Loucy (cell line): Measurements from ENCODE around the gene ELMO3.

Source experiments
- H2AFZ ChIP-seq: fragments of 200-600 bp; sonication (generic); 2 replicates; pipeline ENCODE4 v1.6.0; 2016; ENCODE audit warnings: antibody characterized with exemption, mild to moderate bottlenecking, low read length, moderate library complexity
- H3F3A ChIP-seq: fragments of 200-600 bp; 2 replicates; pipeline ENCODE4 v1.6.0; 2016; ENCODE audit warnings: antibody characterized with exemption, low read depth, mild to moderate bottlenecking
- H3K27me3 ChIP-seq: fragments of 200-600 bp; sonication (generic); 2 replicates; pipeline ENCODE4 v1.6.1; 2014; ENCODE audit warnings: low read length, mild to moderate bottlenecking; ENCODE audit not compliant: insufficient read depth, poor library complexity, severe bottlenecking
- H3K36me3 ChIP-seq: fragments of 200-600 bp; sonication (generic); 2 replicates; pipeline ENCODE4 v1.6.1; 2016; ENCODE audit warnings: low read length; ENCODE audit not compliant: insufficient read depth
- H3K4me1 ChIP-seq: fragments of 200-600 bp; sonication (generic); 2 replicates; pipeline ENCODE4 v1.5.1; 2014; ENCODE audit warnings: low read length, mild to moderate bottlenecking; ENCODE audit not compliant: insufficient read depth, poor library complexity, severe bottlenecking
- H3K4me2 ChIP-seq: fragments of 200-600 bp; sonication (generic); 2 replicates; pipeline ENCODE4 v1.6.0; 2014; ENCODE audit warnings: antibody characterized with exemption, low read length, low read depth, mild to moderate bottlenecking; ENCODE audit not compliant: poor library complexity, severe bottlenecking
- H3K4me3 ChIP-seq: fragments of 200-600 bp; sonication (generic); 2 replicates; pipeline ENCODE4 v1.5.1; 2014; ENCODE audit warnings: low read length, mild to moderate bottlenecking, mixed read lengths; ENCODE audit not compliant: poor library complexity, severe bottlenecking
- H3K79me2 ChIP-seq: fragments of 200-600 bp; sonication (generic); 2 replicates; pipeline ENCODE4 v1.6.1; 2014; ENCODE audit warnings: low read length; ENCODE audit not compliant: insufficient read depth
- H3K9ac ChIP-seq: fragments of 200-600 bp; sonication (generic); 2 replicates; pipeline ENCODE4 v1.6.0; 2014; ENCODE audit warnings: mild to moderate bottlenecking, low read depth, low read length, moderate library complexity; ENCODE audit not compliant: poor library complexity, severe bottlenecking
- H3K9me2 ChIP-seq: fragments of 200-600 bp; sonication (generic); replicated peaks from 2 replicates; pipeline ENCODE4 v1.6.1; 2016; ENCODE audit warnings: low read depth, low read length, mixed read lengths
- H3K9me3 ChIP-seq: fragments of 200-600 bp; sonication (generic); 2 replicates; pipeline ENCODE4 v1.6.1; 2014; ENCODE audit warnings: mild to moderate bottlenecking, antibody characterized with exemption, low read length, low read depth; ENCODE audit not compliant: insufficient read depth
- H4K20me1 ChIP-seq: fragments of 200-600 bp; sonication (generic); 2 replicates; pipeline ENCODE4 v1.6.0; 2014; ENCODE audit warnings: antibody characterized with exemption, low read length, mild to moderate bottlenecking; ENCODE audit not compliant: insufficient read depth, poor library complexity, severe bottlenecking
- CTCF ChIP-seq: fragments of 200-600 bp; sonication (generic); conservative IDR thresholded peaks from 2 replicates; pipeline ENCODE4 v1.5.1; 2014; ENCODE audit warnings: mild to moderate bottlenecking, antibody characterized with exemption, low read length
- EZH2phosphoT487 ChIP-seq: fragments of 200-600 bp; IDR thresholded peaks from 2 replicates; pipeline ENCODE4 v1.6.1; 2018; ENCODE audit warnings: antibody characterized with exemption, mild to moderate bottlenecking, moderate library complexity, borderline replicate concordance

The ELMO3 gene

GRCh38 chr16:67170949-67171649 is 27.8 kb upstream of the ELMO3 start:
- peak overlapping the region; percentile 76 for H3K9ac ChIP-seq
- H3K4me2 ChIP-seq: peak overlapping the region; percentile 99
- H3K9me2 ChIP-seq: no peaks in the 10 kb centered on the region
- no peaks in the 10 kb centered on the region for H4K20me1 ChIP-seq
- peaks cover 8% of the 10 kb centered on the region; the same call in 1 of the 2 replicates for H3K79me2 ChIP-seq
- H3K9me3 ChIP-seq: no peaks in the 10 kb centered on the region
- H3K27me3 ChIP-seq: no peaks in the 10 kb centered on the region
- no peaks in the 10 kb centered on the region for H3F3A ChIP-seq
- peak overlapping the region; percentile 33; the same call in 1 of the 2 replicates for H2AFZ ChIP-seq
- TF ChIP-seq EZH2phosphoT487 (no peak), CTCF (no peak)
- peak overlapping the region; percentile 82 for H3K4me3 ChIP-seq
- H3K4me1 ChIP-seq: peaks cover 32% of the 10 kb centered on the region
- H3K36me3 ChIP-seq: no peaks in the 10 kb centered on the region

GRCh38 chr16:67173323-67173722 is 25.6 kb upstream of the ELMO3 start:
- H2AFZ ChIP-seq: peak overlapping the region; percentile 53
- peak overlapping the region; percentile 98 for H3K4me2 ChIP-seq
- H3K9ac ChIP-seq: peak overlapping the region; percentile 77
- peaks cover 8% of the 10 kb centered on the region; the same call in 1 of the 2 replicates for H3K79me2 ChIP-seq
- peaks cover 36% of the 10 kb centered on the region for H3K4me1 ChIP-seq
- TF ChIP-seq EZH2phosphoT487 (no peak), CTCF (no peak)
- no peaks in the 10 kb centered on the region for H4K20me1 ChIP-seq
- H3K36me3 ChIP-seq: no peaks in the 10 kb centered on the region
- H3K27me3 ChIP-seq: no peaks in the 10 kb centered on the region
- H3K4me3 ChIP-seq: peak overlapping the region; percentile 73
- H3K9me3 ChIP-seq: no peaks in the 10 kb centered on the region
- no peaks in the 10 kb centered on the region for H3K9me2 ChIP-seq
- H3F3A ChIP-seq: no peaks in the 10 kb centered on the region

GRCh38 chr16:67173808-67174705 is 24.9 kb upstream of the ELMO3 start:
- Histone ChIP-seq H3K4me3 (peak overlapping the region; percentile 73), H4K20me1 (no peaks in the 10 kb centered on the region), H3K9me2 (no peaks in the 10 kb centered on the region), H3K9ac (peak overlapping the region; percentile 77), H2AFZ (peak overlapping the region; percentile 53), H3K4me2 (peak overlapping the region; percentile 98), H3K4me1 (peaks cover 37% of the 10 kb centered on the region), H3F3A (no peaks in the 10 kb centered on the region), H3K9me3 (no peaks in the 10 kb centered on the region), H3K27me3 (no peaks in the 10 kb centered on the region), H3K79me2 (peaks cover 8% of the 10 kb centered on the region; the same call in 1 of the 2 replicates), H3K36me3 (no peaks in the 10 kb centered on the region)
- TF ChIP-seq EZH2phosphoT487: no peak
- peak; percentile 36 for TF ChIP-seq CTCF
